HG02852 (cell line): Measurements from ENCODE around the gene SPATA7.

Experiments used
- ATAC-seq: cut with Tn5 transposase; IDR thresholded peaks from one replicate; pipeline ENCODE4 v1.9.1; 2021; ENCODE audit warnings: mild to moderate bottlenecking, moderate library complexity; ENCODE audit not compliant: unreplicated experiment

SPATA7 gene

GRCh38 chr14:88411039-88411438 is 25.6 kb downstream of the SPATA7 start:
- no peak for ATAC-seq

GRCh38 chr14:88417594-88417993 is 32.1 kb downstream of the SPATA7 start:
- ATAC-seq = no peak

GRCh38 chr14:88420187-88420586 is 34.7 kb downstream of the SPATA7 start:
- no peak for ATAC-seq

GRCh38 chr14:88421286-88421685 is 35.8 kb downstream of the SPATA7 start:
- ATAC-seq = no peak

GRCh38 chr14:88422047-88422446 is 36.6 kb downstream of the SPATA7 start:
- ATAC-seq = no peak

GRCh38 chr14:88422919-88423650 is 37.6 kb downstream of the SPATA7 start:
- ATAC-seq = no peak

GRCh38 chr14:88424573-88424972 is 39.1 kb downstream of the SPATA7 start:
- no peak for ATAC-seq

GRCh38 chr14:88426271-88426670 is 40.8 kb downstream of the SPATA7 start:
- ATAC-seq = no peak

- no peak for ATAC-seq
Observed at GRCh38 chr14:88430976-88431375, 45.5 kb downstream of the SPATA7 start.

- no peak for ATAC-seq
Observed at GRCh38 chr14:88437658-88438057, 52.2 kb downstream of the SPATA7 start.

- no peak for ATAC-seq
Observed at GRCh38 chr14:88439088-88439487, 53.6 kb downstream of the SPATA7 start.

GRCh38 chr14:88452231-88452630 is 66.8 kb downstream of the SPATA7 start:
- no peak for ATAC-seq

- no peak for ATAC-seq
Observed at GRCh38 chr14:88454886-88455285, 69.4 kb downstream of the SPATA7 start.

GRCh38 chr14:88463318-88463717 is 77.9 kb downstream of the SPATA7 start:
- no peak for ATAC-seq

GRCh38 chr14:88468406-88468805 is 82.9 kb downstream of the SPATA7 start:
- no peak for ATAC-seq

GRCh38 chr14:88470542-88471440 is 85.3 kb downstream of the SPATA7 start:
- no peak for ATAC-seq

- no peak for ATAC-seq
Observed at GRCh38 chr14:88473791-88474190, 88.3 kb downstream of the SPATA7 start.

GRCh38 chr14:88476214-88476774 is 90.8 kb downstream of the SPATA7 start:
- ATAC-seq = no peak

- no peak for ATAC-seq
Observed at GRCh38 chr14:88476825-88477224, 91.4 kb downstream of the SPATA7 start.

GRCh38 chr14:88477513-88478250 is 92.2 kb downstream of the SPATA7 start:
- no peak for ATAC-seq

- ATAC-seq = no peak
Observed at GRCh38 chr14:88478931-88479330, 93.5 kb downstream of the SPATA7 start.
